GM19023 (cell line): ENCODE data around the gene TBC1D10B.
"Not testable (repeated sequence)": the region's sequence is repeated elsewhere in the genome, so short reads cannot be mapped to it uniquely, and the experiment has no call there.

ENCODE experiments used
- ATAC-seq: cut with Tn5 transposase; IDR thresholded peaks from one replicate; pipeline ENCODE4 v1.9.1; 2021; ENCODE audit warnings: mild to moderate bottlenecking, moderate library complexity; ENCODE audit not compliant: unreplicated experiment

The TBC1D10B gene

DNA sequence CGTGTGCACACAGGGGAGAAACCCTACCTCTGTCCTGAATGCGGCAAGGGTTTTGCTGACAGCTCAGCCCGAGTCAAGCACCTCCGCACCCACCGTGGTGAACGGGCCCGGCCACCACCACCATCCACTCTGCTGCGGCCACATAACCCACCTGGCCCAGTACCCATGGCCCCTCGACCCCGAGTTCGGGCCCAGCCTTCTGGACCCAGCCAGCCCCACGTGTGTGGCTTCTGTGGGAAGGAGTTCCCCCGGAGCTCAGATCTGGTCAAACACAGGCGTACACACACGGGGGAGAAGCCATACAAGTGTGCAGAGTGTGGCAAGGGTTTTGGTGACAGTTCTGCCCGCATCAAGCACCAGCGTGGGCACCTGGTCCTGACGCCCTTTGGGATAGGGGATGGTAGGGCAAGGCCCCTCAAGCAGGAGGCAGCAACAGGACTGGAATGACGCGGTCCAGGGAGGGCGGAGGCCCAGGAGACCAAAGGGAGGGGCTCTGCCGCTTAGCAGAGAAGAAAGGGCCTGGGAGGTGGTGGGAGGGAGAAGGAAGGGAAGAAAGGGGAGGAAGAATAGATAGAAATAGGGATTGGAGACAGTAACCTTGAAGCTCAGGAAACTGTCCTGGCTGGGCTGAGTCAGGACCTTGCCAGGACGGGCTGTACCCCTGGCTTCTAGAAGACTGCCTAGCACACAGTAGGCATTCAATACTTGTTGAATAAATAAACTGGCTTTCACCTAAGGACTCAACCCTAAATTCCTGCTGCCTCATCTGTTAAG lies 28.6 kb upstream of the TBC1D10B start:
- ATAC-seq, result no peak

DNA sequence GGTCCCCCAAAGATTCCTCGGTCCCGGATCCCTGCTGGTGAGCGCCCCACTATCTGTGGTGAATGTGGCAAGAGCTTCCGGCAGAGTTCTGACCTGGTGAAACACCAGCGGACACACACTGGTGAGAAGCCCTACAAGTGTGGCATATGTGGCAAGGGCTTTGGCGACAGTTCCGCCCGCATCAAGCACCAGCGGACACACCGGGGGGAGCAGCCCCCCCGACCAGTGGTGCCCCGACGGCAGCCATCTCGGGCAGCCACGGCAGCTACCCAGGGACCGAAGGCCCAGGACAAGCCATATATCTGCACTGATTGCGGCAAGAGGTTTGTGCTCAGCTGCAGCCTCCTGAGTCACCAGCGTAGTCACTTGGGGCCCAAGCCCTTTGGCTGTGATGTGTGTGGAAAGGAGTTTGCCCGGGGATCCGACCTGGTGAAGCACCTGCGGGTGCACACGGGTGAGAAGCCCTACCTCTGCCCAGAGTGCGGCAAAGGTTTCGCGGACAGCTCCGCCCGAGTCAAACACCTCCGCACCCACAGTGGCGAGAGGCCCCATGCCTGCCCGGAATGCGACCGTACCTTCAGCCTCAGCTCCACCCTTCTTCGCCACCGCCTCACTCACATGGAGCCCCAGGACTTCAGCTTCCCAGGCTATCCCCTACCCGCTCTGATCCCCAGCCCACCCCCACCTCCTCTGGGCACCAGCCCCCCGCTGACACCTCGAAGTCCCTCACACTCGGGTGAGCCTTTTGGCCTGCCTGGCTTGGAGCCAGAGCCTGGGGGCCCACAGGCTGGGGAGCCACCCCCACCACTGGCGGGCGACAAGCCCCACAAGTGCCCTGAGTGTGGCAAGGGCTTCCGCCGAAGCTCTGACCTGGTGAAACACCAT lies 27.7 kb upstream of the TBC1D10B start:
- no peak for ATAC-seq

DNA sequence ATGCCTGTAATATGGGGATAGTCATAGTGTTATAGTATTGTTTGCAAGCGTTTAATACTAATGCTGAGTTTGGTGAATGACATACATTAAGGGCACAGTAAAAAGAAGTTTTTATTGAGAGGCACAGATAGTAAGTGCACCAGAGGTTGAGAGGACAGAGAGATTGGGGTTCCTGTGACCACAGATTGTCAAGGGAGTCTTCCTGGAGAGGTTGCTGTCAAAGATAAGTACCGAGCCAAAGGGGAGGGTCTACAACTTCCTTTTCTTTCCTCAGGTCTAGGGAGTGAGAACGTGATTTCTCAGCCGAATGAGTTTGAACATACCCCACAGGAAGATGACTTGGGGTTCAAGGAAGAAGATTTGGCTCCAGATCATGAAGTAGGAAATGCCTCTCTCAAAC lies 26.8 kb upstream of the TBC1D10B start:
- ATAC-seq, result no peak

DNA sequence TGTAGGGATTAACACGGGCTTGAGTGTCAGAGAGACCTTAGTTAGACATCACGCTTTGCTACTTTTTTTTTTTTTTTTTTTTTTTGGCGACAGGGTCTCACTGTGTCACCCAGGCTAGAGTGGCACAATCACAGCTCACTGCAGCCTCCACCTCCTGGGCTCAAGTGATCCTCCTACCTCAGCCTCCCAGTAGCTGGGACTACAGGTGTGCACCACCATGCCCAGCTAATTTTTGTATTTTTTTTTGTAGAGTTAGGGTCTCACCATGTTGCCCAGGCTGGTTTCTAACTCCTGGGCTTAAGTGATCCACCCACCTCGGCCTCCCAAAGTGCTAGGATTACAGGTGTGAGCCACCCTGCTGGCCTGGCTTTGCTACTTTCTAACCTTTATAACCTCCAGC lies 26.3 kb upstream of the TBC1D10B start:
- not testable (repeated sequence) for ATAC-seq

DNA sequence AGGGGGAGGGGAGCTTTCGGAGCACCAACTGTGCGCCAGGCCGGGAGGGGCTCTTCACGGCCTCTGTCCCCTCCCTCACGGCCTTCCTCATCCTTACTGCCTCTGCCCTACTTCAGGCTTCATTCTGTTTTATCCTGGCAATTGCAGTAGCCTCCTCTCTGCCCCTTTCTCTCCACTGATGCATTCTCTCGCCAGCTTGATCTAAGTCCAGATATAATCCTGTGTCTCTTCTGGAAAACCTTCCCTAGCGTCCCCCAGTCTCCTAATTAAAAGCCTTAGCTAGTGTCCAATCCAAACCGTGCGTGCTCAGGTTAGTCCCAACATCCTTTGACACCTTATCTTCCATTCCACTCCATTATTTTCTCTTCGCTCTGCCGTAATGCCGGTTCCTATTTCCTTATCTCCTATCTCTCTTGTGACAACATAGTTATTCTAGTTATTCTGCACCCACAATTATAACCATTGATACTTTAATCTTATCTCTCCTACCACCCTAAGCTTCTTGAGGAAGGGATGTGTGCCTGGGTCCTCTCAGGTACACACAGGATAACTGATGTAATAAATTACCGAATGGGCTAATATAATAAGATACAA lies 25.8 kb upstream of the TBC1D10B start:
- ATAC-seq, result no peak

DNA sequence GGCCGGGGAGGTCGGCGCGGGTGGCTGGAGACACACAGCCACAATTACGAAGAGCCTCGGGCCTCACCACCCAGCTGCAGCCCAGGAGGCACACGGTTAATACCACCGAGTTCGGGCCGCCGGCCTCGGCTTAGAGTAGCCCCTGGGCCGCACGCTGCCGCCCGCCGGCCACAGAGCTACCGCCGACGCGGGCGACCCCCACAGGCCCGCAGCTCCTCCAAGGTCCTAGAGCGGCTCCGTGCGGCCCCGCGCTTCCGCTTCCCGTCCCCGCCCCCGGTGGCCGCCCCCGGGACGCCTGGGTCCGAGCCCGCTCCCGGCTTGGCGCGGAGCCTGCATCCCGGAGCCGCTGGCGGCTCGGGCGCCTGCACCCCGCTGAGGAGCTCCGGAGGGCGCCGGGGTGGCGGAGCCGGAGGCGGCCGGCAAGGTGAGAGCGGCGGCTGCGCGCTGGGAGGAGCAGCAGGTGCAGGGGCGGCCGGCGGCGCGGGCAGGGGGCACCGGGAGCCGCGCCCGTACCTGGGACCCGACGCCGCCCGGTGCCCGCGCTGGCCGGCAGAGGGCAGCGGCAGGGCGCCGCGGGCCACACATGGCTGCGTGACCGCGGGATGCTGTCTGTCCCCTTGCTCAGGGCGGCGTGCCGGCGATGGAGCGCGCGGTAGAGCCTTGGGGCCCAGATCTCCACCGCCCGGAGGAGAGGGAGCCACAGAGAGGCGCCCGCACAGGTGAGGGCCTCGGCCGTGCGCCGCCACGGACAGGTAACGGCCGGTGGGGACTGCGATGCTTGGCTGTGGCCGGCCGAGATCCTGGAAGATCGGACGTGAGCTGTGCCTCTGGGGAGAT lies 25.1 kb upstream of the TBC1D10B start, which contains the start of gene ZNF48:
Gene ZNF48 (plus strand): TSS at position 266 of the 837 bp plus-strand sequence. CDS start 375 bp downstream, at position 641.
- ATAC-seq, result peak; percentile 76

DNA sequence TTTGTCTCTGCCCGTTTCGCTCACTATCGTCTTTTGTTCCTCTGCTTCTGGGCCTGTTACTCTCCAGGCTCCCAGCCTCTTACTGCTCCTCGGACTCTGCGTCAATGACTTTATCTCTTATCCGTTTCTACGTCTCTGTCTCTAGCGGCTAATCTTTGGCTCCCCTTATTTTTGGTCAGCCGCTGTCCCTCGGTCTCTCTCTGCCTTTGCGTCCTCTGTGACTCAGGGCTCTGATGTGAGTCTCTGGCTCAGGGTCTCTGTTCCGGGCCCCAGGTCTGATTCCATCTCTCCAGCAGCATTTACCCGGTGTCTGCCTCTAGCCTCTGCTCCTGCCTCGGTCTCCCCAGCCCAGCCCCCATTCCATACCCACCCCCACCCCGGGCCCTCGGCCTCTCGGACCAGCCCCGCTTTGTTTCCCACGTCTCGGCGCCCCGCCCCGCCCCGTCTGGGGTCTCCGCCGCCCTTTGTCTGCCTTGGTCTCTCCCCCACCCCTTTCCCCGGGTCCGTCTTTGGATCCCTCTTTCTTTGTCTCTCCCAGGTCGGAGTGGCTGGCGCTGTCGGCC lies 24.4 kb upstream of the TBC1D10B start:
- no peak for ATAC-seq

DNA sequence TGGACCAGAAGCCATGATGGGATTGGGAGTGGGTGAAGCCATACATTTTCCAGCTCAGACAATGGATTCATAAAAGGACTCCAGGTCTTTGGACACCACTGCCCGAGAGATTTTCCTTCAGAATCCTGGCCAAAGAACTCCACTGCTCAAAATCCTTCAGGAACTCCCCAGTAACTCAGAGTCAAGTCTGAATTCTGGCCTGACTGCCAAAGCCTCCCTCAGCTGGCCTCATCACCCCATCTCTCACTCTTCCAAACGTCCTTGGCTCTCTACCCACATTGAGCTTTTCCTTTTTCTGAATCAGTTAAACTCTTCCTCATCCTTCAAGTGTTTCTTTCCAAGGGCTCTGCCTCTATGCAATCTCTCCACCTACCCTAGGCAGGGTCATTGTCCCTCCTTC lies 13.2 kb upstream of the TBC1D10B start:
- no peak for ATAC-seq

DNA sequence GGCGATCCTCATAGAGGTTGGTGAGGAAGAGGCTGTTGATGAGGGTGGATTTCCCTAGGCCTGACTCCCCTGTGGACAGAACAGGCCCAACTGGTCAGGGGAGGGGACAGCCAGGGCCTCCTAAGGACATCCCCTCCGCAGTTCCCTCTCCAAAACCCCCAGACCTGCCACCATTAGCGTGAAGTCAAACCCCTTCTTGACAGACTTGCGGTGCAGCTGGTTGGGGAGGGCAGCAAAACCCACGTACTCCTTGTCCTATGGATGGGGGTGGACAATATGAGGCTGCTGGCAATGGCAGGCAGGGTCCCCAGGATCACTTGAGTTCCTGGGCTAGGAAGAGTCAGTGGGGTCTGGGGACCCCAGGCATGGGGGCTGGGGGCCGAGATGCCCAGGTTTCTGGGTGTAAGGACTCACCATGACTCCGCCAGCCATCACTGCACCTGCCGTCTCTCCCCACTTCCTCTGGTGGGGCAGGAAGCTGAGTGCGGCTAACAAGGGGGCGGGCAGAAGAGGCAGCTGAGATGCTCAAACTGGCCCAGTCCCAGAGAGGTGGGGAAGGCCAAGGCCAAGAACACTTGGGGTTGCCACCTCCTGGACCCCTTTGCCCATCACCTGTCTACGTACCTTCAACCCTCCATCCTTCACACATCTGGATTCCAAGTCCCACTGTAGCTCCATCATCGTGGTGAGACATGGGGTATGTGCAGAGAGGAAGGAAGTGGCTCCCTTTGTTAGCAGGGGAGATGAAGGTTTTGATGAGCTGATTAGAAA lies 12.0 kb upstream of the TBC1D10B start, which contains the start of gene SEPTIN1:
Gene SEPTIN1 (minus strand): TSS at position 451 of the 771 bp plus-strand sequence. CDS start 19 bp downstream, at position 432.
- no peak for ATAC-seq

DNA sequence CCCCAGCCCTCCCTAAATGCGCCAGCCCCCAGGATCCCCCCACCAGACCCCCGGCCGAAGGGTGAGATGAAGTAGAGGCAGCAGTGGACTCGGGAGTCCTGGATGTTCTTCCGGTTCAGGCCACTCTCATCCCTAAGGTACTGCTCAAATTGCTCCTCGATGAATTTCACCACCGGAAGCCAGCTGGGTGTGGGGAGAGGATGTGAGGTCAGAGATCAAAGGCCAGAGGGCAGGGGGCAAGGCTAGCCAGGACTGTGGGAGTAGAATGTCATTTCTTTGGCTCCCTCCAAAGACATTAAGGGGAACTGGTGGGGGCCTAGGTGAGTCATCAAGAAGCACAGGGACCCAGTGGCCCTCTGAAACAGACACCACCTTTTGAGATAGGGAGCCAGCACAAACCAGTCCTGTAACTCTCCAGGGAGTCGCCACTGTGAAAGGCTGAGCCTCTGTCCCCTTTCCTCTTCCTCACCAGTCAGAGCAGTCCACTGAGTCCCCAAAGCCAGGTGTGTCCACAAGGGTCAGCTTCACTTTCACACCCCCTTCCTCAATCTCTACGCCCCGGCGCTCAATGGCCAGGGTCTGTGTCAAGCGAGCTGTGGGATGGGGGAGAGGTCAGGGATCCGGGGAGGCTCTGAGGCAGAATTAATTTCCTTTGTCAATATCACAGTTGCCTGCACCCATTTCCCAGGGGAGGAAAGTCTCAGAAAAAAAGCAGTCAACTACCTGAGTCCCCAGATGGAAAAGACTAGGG lies 11.2 kb upstream of the TBC1D10B start:
- no peak for ATAC-seq

DNA sequence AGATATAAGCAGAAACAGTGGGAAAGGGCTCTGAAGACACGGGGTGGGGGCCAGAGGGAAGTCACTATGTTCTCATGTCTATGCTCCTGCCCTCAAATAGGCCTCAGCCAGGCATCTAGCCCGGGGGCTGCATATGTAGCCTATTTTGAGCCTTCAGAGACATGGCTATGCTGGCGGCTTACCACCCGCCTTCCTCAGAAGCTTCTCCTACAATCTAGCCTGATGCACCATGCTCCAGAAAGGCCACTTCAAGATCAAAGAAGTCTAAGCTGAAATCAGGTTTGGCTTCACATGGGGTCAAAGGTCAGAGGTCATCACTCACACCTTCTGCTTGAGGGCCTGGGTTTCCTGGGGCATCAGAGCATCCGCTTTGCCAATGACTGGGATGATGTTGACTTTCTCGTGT lies 10.5 kb upstream of the TBC1D10B start:
- no peak for ATAC-seq

DNA sequence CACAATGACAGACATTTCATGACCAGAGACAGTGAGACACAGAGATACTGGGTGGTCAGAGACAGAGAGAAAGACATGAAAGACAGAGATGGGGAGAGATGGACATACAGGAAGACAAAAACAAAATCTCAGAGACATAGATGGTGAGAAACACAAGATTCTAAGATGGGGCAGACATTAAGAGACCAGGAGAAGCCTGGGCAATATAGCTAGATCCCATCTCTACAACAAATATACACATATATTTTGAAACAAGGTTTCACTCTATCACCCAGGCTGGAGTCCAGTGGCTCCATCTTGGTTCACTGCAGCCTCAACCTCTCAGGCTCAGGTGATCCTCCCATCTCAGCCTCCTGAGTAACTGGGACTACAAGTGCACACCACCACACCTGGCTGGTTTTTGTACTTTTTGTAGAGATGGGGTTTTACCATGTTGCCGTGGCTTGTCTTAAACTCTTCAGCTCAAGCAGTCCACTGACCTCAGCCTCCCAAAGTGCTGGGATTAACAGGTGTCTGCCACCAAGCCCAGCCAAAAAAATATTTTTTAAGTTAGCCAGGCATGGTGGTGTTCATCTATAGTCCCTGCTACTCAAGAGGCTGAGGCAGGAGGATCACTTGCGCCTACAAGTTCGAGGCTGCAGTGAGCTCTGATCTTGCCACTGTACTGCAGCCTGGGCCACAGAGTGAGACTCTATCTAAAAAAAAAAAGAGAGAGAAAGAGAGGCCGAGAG lies 9.9 kb upstream of the TBC1D10B start:
- ATAC-seq, result no peak

DNA sequence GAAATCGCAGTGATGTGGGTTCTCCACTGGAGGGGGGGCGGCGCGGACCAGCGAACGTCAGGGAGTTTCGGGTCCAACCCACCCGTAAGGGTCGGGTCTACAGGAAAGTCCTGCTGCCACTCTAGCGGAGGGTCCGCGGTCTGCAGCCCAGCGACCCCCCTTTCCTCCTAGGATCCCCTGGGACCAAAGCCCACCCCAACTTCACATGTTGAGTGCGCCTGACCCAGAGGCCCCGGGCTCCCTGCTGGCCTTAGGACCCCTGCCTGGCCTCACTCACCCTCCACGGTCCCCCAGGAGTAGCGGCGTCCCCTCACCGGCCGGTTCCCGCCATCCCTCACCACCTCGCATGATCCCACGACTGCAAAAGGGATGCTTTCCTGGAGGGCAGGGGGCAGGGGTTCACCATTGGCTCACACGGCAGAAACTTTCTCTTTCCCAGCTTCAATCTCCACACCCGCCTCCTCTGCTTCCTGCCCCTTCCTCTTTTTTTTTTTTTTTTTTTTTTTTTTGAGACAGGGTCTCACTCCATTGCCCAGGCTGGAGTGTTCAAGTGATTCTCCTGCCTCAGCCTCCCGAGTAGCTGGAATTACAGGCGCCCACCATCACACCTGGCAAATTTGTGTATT lies 9.0 kb upstream of the TBC1D10B start:
- no peak for ATAC-seq

DNA sequence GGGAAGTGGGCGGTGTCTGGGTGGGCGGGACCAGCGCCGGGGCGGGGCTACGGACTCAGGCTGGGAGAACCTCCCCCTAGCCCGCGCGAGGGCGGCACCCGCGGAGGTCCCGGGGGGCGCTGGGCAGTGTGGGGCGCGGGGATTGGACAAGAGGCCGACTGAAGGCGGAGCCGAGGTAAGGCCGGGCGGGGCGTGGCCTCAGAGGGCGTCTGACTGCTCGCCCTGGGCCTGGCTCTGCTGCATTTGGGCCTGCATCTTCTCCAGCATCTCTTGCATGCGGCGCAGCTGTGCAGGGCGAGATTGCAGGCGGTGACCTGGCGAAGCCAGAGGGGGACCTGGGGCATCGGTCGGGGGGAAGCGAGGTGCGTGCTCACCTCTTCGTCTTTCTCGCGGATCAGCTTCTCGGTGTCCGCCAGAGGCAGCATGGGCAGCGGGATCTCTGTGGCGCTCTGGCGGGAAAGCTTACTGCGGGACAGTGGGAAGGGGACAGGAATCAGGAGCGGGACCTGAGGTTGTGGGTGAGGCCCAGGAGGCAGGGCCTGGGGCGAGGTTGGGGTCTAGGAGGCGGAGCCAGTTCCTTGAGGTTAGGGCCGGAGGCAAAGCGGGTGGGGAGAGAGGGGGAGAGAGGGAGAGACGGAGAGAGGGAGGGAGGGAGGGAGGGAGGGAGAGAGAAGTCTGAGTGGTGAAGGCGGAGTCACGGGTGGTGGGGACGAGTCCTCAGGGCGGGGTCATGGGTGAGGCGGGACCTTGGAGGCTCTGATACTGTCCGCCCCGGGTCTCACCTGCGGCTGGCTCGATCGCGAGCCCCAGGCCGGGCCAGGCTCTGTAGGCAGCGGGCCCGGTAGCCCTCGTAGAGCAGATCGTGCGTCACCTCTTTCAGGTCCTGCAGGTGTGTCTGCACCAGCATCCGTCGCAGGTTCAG lies 8.2 kb upstream of the TBC1D10B start:
- peak; percentile 82 for ATAC-seq

DNA sequence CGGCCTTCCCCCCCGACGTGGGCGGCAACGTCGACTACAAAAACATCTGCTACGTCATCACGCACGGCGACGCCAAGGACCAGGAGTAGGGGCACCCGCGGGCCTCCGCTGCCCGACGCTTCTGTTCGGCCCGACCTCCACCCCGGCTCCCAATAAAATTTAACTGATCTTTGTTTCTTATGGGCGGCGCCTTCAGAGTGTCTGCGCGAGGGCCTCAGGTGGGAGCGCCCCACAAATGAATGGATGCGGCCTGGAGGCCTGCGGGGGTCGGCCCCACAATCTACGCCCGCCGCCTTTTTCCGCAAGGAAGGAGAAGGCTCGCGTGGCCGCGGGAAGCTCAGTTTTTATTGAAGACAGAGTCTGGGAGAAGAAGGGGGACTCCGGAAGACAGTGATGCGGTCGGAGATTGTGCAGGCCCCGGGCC lies 7.5 kb upstream of the TBC1D10B start:
- peak; percentile 43 for ATAC-seq

DNA sequence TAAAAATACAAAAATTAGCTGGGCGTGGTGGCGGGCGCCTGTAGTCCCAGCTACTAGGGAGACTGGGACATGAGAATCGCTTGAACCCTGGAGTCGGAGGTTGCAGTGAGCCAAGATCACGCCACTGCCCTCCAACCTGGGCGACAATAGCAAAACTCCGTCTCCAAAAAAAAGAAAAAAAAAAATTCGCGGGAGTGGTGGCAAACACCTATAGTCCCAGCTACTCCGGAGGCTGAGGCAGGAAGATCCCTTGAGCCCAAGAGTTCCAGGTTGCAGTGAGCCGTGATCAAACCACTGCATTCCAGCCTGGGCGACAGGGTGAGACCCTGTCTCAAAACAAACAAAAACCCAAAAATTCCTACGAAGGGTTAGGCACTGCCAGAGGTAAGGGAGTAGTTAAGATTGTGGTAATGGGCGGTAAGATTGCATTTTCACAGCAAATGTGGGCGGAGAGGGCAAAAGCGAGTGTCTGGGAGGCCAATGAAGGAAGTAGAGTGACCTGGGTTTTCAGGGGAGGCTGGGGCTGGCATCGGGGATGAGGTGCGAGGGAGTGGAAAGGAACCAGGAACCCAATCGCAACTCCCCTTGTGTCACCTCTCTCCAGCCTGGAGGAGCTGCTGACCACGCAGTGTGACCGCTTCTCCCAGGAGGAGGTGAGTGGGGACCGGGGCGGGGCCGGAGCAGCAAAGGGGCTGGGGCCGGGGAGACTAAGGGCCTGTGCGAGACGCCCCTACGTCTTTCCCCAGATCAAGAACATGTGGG lies 6.9 kb upstream of the TBC1D10B start:
- no peak for ATAC-seq
